Erythroblast (primary cell): Measurements from ENCODE around the gene CDK5R2.

Experiments
- GATA1 ChIP-seq: IDR thresholded peaks from 2 replicates; pipeline ENCODE4 v1.6.1; 2011; ENCODE audit warnings: low read depth, mild to moderate bottlenecking, control low read depth, low read length, moderate library complexity
- POLR2A ChIP-seq: IDR thresholded peaks from 2 replicates; pipeline ENCODE4 v1.6.1; 2011; ENCODE audit warnings: mild to moderate bottlenecking, low read length

- no peak for TF ChIP-seq POLR2A
- TF ChIP-seq GATA1 = no peak
These were observed 41.7 kb downstream of the CDK5R2 start for GRCh38 chr2:219001100-219001576.
